Stimulated activated CD4-positive, alpha-beta T cell treated with anti-CD3 and anti-CD28 coated beads, TNF-alpha, amount 100 ng/mL, for 1 hour (primary cell): ENCODE measurements around the gene PCNX1.
"Not testable (repeated sequence)": the region's sequence is repeated elsewhere in the genome, so short reads cannot be mapped to it uniquely, and the experiment has no call there.

Experiments
- DNase-seq, 3 donors: peaks; one replicate each; pipeline ENCODE4 v3.0.0-alpha.2; 2020; ENCODE audit warnings: low read depth in 3 of 3, low spot score in 1 of 3

Gene PCNX1

DNA sequence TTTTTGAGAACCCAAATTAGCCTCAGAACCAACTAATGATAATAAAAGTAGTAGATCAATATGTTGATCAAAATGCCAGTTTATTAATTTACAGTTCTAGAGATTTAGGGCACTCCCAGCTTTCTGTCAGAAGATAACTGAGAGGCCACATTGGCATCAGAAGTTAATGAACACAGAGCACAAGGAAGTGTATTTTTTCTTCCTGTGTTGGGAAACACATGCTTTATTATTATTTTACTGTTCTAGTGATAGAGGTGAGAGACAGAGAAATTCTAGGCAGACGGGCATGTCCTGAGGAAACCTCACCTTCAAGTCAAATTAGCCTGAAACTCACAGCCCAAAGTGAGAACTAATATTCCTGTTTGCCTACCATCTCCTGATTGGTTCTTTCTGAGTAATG is 213.7 kb downstream of the PCNX1 start:
- DNase-seq, result no peak

DNA sequence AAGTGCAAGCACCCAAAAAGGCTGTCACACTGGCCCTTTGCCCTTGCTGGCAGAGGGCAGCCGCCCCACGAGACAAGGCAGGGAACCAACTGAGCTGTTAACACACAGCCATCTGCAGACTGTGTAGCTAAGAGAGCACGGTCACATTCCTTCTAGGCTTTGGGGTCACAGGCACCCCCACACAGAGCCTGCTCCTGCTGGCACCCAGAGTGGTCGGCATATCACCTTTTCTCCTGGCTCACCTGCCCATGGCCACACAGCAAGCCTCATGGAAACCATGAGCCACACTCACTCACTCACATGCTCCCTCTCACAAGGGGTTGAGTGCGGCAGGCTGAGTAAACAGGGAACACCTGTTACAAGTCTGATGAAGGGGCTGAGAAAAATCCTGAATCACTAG is 214.5 kb downstream of the PCNX1 start:
- DNase-seq, result no peak

DNA sequence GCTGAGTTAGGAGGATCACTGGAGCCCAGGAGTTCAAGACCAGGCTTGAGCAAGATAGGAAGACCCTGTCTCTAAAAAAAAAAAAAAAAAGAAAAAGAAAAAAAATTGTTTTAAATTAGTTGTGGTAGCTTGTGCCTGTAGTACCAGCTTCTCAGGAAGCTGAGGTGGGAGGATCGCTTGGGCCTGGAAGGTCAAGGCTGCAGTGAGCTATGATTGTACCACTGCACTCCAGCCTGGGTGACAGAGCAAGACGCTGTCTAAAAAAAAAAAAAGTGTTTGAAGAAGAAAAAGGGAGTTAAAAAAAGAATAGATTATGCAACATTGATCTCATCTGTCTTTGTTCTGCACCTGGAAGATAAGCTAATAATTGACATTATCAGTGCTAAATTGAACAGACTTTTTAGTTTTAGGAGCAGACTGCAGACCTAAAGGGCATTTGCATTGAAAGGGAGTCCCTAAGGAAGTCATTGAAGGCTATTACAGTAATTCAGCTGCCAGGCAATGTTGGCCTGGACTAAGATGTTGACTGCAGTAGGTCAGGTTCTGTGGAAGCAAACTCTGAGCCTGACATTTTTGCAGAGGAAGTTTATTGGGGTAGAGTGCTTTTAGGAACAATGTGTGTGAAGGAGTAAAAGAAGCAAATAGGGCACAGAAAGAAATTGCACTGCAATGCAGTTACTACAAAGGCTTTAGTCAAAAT is 215.8 kb downstream of the PCNX1 start:
- no peak for DNase-seq

DNA sequence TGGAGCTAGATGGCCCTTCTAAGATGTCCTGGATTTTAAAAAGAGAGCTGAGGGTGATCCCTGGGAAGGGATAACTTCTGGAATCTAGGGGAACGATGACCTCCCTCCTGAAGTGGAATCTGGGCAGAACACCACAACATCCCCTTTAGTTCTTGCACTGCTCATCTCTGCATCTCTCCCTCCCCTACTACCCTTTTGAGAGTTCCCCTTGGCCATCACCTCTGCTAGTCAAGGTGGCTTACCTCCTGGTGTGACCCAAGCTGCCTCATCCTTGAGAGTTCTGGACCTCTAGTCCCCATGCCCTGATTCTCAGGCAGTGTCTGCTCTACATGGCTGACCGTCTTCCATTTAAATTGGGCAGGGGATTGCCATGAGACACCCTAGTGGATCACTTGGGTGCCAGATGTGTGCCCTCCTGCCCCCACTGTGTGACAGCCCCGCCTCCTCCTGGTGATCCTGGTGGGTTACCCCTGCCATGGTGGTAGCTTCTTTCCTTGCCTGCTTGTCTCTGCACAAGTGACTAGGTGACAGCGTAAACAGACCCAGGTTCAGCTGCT is 216.4 kb downstream of the PCNX1 start:
- DNase-seq, result no peak

DNA sequence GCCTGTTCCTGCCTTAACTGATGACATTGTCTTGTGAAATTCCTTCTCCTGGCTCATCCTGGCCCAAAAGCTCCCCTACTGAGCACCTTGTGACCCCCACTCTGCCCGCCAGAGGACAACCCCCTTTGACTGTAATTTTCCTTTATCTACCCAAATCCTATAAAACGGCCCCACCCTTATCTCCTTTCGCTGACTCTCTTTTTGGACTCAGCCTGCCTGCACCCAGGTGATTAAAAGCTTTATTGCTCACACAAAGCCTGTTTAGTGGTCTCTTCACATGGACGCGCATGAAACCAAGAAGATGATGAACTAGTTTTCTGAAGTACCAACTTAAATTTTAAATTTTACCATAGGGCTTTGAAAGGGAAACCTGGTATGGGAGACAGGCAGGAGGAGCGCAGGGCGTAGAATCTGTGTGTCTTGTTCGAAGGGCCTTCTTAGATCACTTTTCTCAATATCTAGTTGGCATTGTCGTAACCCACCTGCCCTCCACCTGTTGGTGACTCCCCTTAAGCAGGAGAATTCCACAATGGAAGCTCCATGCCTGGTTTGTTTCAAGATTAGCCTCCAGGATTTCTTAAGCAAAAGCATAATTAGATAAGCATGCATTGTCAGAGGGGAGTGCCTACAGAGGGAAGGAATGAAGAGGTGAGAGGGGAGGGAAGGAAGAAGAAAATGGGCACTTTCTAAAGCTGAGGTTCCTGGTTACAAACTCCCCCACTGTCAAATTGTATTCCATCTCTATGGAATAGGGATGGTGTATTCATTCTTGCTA is 222.6 kb downstream of the PCNX1 start:
- DNase-seq, result not testable (repeated sequence)

DNA sequence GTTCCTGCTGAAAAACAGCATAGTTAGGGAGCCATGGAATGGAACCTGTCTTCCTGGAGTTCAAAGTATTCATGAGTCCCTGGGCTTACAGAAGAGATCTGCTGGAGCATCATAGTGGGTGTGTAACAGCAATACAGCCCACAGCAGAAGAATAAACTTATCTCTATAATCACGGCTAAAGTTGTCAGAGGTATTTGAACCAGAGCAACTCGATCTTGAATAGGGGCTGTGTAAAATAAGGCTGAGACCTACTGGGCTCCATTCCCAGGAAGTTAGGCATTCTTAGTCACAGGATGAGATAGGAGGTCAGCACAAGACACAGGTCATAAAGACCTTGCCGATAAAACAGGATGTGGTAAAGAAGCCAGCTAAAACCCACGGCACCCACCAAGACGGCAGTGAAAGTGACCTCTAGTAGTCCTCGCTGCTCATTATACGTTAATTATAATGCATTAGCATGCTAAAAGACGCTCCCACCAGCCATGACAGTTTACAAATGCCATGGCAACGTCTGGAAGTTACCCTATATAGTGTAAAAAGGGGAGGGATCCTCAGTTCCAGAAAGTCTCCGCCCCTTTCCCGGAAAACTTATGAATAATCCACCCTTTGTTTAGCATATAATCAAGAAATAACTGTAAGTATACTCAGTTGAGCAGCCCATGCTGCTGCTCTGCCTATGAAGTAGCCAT is 223.4 kb downstream of the PCNX1 start:
- DNase-seq, result no peak

DNA sequence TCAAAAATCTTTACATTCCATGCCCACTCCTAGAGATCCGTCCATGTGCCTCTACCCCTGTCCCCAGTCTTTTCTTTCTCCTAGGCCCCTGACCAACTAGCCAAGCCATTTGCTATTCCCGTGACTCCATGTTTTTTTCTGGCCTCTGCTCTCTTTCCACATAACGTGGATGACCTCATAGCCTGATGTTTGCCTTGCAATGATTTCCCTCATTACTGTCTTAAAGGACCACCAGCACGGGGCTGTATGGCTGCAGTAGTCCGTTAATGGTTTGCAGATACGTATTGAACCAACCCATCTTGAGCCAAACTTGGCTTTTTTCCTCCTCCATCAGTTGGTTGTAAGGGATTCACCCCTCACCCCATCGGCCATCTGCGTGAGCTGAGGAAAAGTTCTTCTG is 226.0 kb downstream of the PCNX1 start:
- DNase-seq, result no peak

DNA sequence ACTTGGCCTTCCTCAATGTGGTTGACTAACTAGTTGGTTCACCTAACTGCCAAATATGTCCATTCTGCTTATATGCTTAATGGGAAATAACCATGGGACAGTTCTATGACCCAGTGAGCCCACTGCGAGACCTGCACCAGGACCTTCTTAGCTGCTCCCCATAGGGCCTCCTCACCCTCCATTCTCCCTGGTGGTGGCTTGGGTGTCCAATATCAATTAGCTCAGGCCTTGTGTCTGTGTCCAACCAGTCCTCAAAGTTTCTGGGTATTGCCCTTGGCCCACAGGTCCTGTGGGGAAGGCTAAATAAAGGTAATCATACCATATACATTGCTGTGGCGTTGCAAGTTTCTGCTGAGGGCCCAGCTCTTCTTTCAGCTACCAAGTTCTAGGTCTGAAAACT is 228.2 kb downstream of the PCNX1 start:
- DNase-seq, result no peak

DNA sequence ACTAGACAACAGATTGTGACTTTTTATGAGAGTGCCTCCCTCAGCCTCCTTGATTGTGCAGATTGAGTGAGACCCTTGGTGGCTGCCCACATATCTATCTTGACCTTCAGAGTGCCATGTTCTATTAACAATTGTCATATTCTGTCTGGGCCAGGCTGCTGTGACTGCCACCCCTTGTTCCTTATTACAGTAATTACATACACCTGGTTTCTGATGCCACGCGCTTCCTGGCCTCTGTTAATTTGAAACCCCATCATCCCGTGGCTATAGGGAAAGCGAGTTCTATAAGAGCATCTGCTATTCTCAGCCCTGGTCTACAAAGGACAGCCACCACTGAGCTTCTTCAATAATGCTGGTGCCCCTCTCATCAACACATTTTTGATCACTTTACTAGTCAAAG is 228.7 kb downstream of the PCNX1 start:
- no peak for DNase-seq

DNA sequence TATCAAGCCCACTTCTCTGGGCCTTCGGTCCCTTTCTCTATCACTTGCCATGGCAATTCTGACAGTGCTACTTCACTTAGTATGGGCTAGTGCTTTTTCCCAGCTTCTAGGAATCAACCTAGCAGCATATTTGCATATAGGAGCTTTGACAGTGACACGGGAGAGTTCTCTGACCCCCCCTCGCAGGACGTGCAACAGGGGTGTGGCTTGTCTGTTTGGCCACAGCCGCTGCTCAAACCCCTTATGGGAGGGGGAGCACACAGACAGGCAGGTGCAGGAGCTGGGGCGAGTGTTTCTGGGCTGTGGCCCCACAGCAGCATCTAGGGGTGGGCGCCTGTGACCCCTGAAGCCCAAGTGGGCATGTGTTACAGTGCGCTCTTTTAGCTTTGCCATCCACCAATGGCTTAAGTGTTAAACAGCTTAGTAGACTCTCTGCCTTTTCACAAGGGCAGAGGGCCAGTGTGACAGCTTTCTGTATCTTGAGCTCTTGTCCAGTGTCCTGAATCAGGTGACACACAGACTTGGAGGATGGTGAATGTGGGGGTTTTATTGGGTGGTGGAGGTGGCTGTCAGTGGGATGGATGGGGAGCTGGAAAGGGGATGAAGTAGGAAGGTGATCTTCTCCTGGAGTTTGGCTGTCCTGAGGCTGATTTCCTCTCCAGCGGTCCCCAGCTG is 229.3 kb downstream of the PCNX1 start:
- no peak for DNase-seq

DNA sequence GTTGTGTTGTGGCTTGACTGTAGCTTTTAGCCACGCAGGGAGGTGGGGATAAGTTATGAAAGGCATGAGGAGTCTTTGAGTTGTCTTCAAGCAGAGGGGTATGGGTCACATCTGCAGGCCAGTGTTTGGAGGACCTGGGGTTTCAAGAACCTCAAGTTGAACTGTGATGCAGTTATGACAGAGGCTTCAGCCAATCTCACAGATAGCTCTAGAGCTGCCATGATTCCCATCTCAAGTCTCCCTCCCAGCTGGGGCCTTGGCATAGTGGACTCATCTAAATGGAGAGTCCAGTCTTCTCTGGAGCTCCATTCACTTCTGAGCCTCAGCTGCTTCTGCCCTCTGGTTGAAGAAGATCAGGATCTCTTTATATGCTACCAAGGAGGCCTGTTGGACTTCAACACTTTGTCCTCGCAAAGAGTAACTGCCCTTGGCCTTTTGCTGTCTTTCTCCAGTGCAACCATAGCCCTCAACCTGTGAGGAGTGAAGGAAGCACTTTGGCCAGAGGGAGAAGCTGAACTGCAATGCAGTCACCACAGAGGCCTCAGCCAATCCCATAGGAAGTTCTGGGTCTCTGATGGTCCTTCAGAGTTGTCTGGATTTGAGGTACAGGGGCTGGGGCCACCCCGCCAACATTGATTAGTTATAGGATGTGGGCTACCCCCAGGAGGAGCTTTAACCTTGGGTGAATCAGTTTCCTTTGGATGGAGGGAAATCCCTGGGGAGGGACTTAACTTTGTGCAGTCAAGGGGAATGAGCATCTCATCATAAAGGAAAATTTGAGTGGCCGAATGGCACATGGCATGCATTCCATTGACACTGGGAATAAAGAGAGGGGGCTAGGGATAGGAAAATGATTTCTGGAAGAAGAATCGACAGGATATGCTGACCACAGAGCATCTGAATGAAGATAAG is 230.5 kb downstream of the PCNX1 start:
- DNase-seq, result no peak

DNA sequence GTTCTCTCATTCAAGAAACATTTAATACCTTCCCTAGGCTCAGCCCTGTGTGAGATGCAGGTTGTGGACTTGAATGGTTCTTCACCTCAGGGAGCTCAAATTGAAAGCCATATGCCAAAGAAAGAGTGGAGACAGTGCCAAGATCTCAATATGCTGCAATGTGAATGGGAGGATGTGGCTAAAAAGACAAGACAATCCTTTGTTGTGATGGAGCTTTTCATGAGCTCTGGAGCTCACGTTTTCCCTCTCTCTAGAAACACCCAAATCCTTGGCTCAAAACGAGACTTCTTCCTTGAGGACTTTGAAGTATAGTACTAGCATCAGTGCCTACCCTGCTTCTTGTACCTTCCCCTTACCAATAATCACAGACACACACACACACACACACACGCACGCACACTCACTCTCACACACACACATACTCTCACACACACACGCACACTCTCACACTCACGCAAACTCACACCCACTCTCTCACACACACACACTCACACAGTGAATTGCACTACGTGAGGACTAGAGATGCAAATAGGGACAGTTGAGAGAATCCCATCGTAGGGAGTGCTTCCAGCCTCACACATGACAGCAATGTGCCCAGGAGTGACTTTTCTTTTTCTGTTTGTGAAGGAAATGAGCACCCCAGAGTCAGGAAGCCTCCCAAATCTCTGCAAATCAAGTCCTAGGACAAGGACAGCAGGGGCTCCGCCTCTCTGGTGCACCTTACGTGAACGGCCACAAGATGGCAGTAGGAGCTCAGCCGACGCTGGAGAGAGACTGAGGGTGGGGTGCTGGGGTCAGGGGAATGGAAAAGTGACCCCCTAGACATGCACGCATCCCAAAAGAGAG is 231.4 kb downstream of the PCNX1 start:
- DNase-seq, result peak in 2 of 3 donors; percentile 18 to 48

DNA sequence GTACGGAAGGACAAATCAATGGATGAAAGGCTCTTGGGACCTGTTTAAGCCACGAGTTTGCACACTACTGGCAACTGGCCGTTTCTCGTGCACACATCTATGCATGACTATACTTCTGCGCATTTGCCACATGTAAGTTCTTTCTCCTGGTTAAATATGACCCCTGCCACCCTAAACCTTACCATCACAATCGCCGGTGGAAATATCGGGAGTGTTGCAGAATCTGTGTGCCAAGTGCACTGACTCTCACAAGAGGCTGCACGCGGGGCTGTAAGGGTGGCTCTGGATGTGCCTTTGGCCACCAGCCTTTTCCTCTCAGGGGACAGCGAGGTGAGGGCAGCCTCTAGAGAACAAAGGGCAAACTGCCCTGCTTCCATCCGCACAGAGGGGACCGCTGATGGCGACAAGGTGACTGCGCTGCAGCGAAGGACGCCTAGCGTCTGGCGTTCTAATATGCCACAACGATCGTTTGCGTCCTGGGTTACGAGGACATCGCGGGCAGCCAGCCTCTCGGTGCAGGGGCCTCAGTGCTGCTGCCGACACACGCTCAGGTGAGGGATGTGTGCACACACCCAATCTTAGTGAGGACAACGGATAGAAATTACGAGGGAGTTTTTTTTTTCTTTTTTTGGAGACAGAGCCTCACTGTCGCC is 232.2 kb downstream of the PCNX1 start:
- DNase-seq, result no peak

DNA sequence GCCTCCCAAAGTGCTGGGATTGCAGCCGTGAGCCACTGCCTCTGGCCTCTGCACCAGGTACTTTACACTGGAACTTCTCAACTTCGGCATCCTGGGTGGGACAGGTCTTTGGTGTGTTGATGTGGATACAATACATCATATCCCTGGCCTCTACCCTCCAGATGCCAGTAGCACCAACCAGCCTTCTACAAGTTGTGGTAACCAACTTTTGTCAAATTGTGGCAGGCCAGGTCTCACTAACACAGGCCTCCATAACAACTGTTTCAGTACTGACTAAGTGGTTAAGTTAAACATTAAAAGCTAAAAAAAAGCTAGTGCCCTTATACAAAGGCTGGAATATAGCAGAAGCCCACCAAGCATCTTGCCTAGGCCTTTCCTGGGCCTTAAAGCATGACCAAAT is 232.9 kb downstream of the PCNX1 start:
- DNase-seq, result no peak

DNA sequence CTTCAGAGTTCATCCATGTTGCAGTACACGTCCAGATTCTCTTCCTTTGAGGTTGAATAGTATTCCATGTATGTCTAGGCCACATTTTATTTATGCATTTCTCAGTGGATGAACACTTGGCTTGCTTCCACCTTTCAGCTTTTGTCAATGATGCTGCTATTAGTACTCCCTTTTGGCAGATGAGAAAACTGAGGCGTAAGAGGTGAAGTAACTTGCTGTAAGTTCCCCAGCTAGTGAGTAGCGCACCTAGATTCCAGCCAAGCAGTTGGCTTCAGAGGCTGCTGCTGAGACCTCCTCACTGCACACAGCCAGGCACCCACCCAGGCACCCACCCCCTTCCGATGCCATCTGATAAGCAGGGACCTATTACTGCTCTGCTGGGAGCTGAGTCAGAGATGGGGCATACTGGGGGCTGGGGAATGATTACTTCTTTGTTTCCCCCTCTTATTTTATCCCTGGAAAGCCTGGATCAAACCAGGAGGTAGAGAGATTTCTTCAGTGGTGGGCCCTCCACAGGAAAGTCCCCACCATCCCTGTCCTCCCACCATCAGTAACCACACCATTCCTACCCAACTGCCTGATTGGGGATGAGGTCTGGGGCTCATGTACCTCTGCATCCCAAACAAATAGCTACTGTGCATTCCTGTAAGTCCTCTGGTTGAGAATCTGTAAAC is 234.6 kb downstream of the PCNX1 start:
- no peak for DNase-seq

DNA sequence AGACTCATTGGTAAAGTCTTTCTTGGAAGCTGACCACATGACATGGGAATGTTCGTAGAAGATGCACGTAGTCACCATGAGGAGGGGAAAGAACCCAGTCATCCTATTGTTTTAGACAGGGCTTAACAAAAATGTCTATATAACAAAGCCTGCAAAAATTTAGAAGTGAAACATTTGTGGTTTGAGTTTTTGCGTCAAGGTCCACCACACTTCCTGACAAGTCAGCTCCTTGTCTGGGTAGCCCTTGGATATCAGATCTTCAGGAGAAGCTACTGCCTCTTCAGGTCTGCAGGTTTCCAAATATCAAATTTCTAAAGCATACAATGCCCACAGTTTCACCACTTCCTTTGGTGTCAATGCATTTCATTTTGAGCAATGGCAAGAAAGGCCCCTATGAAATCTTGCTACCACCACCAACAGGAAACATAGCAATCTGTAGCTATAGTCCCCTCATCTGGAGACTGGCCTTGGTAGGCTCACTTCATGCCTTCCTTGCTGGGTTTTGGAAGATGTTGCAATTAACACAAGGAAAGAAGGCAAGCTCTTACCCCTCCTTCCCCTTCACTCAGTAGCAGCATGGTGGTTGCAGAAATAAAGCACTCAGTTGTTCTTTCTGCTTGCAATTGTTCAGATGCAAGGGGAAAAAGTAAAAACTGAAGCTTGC is 235.2 kb downstream of the PCNX1 start:
- DNase-seq, result no peak

DNA sequence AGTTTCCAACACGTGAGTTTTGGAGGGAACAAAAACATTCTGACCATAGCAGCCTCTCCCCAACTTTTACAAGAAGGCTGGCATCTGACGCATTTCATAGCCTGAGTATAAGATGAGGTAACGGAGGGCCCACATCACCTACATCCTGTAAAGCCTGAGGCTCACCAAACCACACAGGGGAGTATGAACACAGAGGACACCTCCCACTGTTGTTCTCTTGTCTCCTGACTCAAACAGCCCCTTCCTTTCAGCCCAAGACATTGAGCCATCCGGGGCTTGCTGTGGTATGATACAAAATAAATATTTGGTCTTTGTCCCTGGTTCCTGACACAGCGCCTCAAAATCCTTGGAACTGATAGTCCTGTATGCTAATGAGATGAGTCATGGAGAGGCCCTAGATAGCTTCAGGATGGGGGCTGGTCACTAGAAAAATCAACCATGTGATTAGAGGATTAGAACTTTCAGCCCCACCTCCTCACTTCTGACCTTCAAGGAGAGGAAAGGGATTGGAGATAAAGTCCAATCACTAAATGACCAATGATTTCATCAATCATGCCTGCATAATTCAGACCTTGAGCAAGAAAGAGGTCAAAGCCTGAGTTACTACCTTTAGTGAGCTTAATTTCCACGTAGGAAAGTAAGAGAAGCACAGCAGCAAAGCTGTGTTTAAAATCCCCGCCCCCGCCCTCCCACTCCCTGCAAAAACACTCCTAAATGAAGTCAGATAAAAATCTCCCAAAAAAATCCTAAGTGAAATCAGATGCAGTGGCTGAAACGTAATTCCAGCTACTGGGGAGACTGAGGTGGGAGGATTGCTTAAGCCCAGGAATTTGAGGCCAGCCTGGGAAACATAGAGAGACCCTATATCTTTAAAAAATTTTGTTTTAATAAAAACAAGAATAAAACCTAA is 236.4 kb downstream of the PCNX1 start:
- no peak for DNase-seq
